A673 (cell line): ENCODE data around the gene PRR14. TPM values are rescaled to one million over a fixed set of nuclear protein-coding genes. Genes with fewer than 3 reads are reported as not detected.
A peak's percentile ranks its signal among the peaks of the same experiment; 100 is the strongest.

Experiments used
- BruUV-seq: library from RNA; stranded (reverse); fragments of 400-500 nt; replicated peaks from 2 replicates; lab custom pipeline; 2021; lab: Mats Ljungman, UMichigan
- CTCF ChIA-PET: fragments of 300-600 bp; sonication (Branson Sonifier 250); formaldehyde crosslinking; loops from one replicate; lab custom pipeline; 2022; ENCODE audit warnings: antibody characterized with exemption; lab: Charles Lee
- POLR2A ChIA-PET: fragments of 300-600 bp; sonication (Branson Sonifier 250); formaldehyde crosslinking; loops from one replicate; lab custom pipeline; 2022; ENCODE audit warnings: antibody characterized with exemption; ENCODE audit not compliant: low non-redundant PET; lab: Charles Lee
- DNase-seq: peaks from one replicate; pipeline ENCODE4 v3.0.0-alpha.2; 2015; ENCODE audit warnings: low spot score
- H3K27ac ChIP-seq: fragments of 200-600 bp; sonication (generic); 2 replicates; pipeline ENCODE4 v1.5.1; 2016; ENCODE audit warnings: mixed run types, low read depth, mild to moderate bottlenecking, mixed read lengths, antibody characterized with exemption, low read length; ENCODE audit not compliant: poor library complexity, severe bottlenecking
- H3K27me3 ChIP-seq: fragments of 200-600 bp; sonication (generic); replicated peaks from 2 replicates; pipeline ENCODE4 v1.6.1; 2017; ENCODE audit warnings: mixed run types, low read depth, mild to moderate bottlenecking, mixed read lengths, antibody characterized with exemption, low read length; ENCODE audit not compliant: insufficient read depth, poor library complexity
- H3K36me3 ChIP-seq: fragments of 200-600 bp; sonication (generic); 2 replicates; pipeline ENCODE4 v1.6.1; 2016; ENCODE audit warnings: mixed run types, mild to moderate bottlenecking, mixed read lengths, antibody characterized with exemption, low read length; ENCODE audit not compliant: insufficient read depth, poor library complexity, severe bottlenecking
- H3K4me1 ChIP-seq: fragments of 200-600 bp; sonication (generic); 2 replicates; pipeline ENCODE4 v1.6.1; 2017; ENCODE audit warnings: mixed run types, mild to moderate bottlenecking, mixed read lengths, antibody characterized with exemption, low read length; ENCODE audit not compliant: insufficient read depth, poor library complexity, severe bottlenecking
- H3K4me3 ChIP-seq: fragments of 200-600 bp; sonication (generic); 2 replicates; pipeline ENCODE4 v1.5.1; 2016; ENCODE audit warnings: low read depth, mixed run types, mild to moderate bottlenecking, mixed read lengths, low read length; ENCODE audit not compliant: poor library complexity, severe bottlenecking
- H3K9me3 ChIP-seq: fragments of 200-600 bp; sonication (generic); 2 replicates; pipeline ENCODE4 v1.6.1; 2016; ENCODE audit warnings: mixed run types, low read depth, mild to moderate bottlenecking, mixed read lengths, antibody characterized with exemption, low read length; ENCODE audit not compliant: poor library complexity, severe bottlenecking
- CTCF ChIP-seq: fragments of 300-800, 200-600 bp; sonication (generic); conservative IDR thresholded peaks from 2 replicates; pipeline ENCODE4 v1.5.1; 2017; ENCODE audit warnings: low read depth, mild to moderate bottlenecking, antibody characterized with exemption, low read length, moderate library complexity, mixed read lengths
- EZH2 ChIP-seq: fragments of 200-600 bp; sonication (generic); IDR thresholded peaks from 2 replicates; pipeline ENCODE4 v1.6.1; 2017; ENCODE audit warnings: borderline replicate concordance, low read depth, mild to moderate bottlenecking, mixed read lengths, antibody characterized with exemption, low read length; ENCODE audit not compliant: poor library complexity, severe bottlenecking
- intact Hi-C: fragments of 100-400 bp; cut with micrococcal nuclease; formaldehyde crosslinking; loops from one replicate; pipeline ENCODE4 v1.10.0; 2022; ENCODE audit not compliant: unreplicated experiment
- total RNA-seq: library from RNA; stranded (reverse); gene quantifications from 2 replicates; pipeline ENCODE4 v1.2.3, GENCODE V29; 2021

PRR14 gene
- total RNA-seq, 1 experiment from 2014 or later: 35.7 TPM

- no peak for DNase-seq
- TF ChIP-seq CTCF: no peak
- no peak for TF ChIP-seq EZH2
- intact Hi-C loops: no loop called here
- Histone ChIP-seq H3K27ac (no peak overlapping the region), H3K27me3 (no peaks in the 10 kb centered on the region), H3K4me3 (no peak overlapping the region), H3K36me3 (peaks cover 34% of the 10 kb centered on the region), H3K4me1 (peaks cover 20% of the 10 kb centered on the region), H3K9me3 (no peaks in the 10 kb centered on the region)
- CTCF ChIA-PET: no interaction called here
- POLR2A ChIA-PET: interaction anchor here (0.5 kb wide), 1 partner anchor 29 kb away, joined by 6 read pairs; no protein-coding TSS in a partner anchor
- no TSS peak for BruUV-seq
Observed at GRCh38 chr16:30655815-30656347, 5.1 kb downstream of the PRR14 start.

DNA sequence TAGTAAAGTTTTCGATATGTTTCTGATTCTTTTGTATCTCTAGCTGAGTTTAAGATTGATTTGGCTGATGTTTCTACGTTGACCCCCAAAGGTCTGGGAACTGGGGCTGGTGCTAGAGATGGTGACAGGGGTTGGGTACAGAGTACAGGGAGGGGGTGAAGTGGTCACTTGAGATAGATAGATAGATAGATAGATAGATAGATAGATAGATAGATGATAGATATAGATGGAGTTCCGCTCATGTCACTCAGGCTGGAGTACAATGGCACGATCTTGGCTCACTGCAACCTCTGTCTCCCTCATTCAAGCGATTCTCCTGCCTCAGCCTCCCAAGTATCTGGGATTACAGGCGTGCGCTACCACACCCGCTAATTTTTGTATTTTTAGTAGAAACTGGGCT lies 5.6 kb downstream of the PRR14 start:
- ChIA-PET POLR2A (no interaction called here), CTCF (no interaction called here)
- no peaks in the 10 kb centered on the region for H3K9me3 ChIP-seq
- no peak overlapping the region for H3K4me3 ChIP-seq
- peaks cover 38% of the 10 kb centered on the region for H3K36me3 ChIP-seq
- no TSS peak for BruUV-seq
- H3K27ac ChIP-seq: no peak overlapping the region
- no peak for DNase-seq
- TF ChIP-seq EZH2 (no peak), CTCF (no peak)
- peaks cover 23% of the 10 kb centered on the region for H3K4me1 ChIP-seq
- no peaks in the 10 kb centered on the region for H3K27me3 ChIP-seq
- intact Hi-C loops: no loop called here

- TF ChIP-seq EZH2 (no peak), CTCF (no peak)
- peaks cover 20% of the 10 kb centered on the region for H3K4me1 ChIP-seq
- peaks cover 43% of the 10 kb centered on the region for H3K36me3 ChIP-seq
- no peak for DNase-seq
- H3K4me3 ChIP-seq: peak overlapping the region; percentile 81
- peak overlapping the region; percentile 72 for H3K27ac ChIP-seq
- BruUV-seq: no TSS peak
- no peaks in the 10 kb centered on the region for H3K9me3 ChIP-seq
- intact Hi-C loops: no loop called here
- ChIA-PET CTCF (no interaction called here), POLR2A (no interaction called here)
- H3K27me3 ChIP-seq: no peaks in the 10 kb centered on the region
Observed at GRCh38 chr16:30656974-30657865, 6.5 kb downstream of the PRR14 start.
